Measurements from ENCODE around the gene FBN2. TPM values are rescaled to one million over a fixed set of nuclear protein-coding genes. Genes with fewer than 3 reads are reported as not detected.

The FBN2 gene
- total and polyA plus RNA-seq, 2 donors (not counting 1 experiment from before 2014, with no cell fraction given) = 43.1 to 80.1 TPM

DNA sequence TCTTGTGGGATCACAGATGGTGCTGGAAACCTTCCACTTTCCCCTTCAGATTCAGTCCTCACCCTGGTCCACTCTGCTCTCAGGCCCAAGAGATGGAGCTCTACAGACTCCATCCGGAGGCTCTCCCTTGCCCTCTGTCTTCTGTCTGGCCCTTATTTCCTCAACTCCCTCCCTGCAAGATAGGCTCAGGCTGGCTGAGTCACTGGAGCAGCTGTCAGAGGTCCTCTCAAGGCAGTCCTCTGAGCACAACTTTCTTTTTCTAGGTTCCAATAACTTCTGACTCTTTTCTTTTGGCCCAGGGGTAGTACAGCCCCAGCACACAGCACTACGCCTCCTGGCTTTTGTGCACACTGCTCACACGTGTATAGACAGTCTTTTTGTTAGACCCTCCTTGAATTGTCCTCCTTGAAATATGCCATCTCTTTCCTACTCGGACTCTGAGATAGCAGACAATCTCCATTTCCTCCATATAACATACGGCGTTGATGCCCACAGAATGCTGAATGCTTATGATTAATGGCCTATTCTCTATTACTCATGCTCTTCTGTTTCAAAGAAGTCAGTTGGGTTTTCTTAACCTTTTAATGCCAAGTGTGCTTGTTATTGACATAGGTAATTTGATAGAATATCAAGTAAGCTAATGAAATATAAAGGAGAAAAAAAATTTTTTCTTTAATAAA is 261.4 kb downstream of the FBN2 start:
- Histone ChIP-seq H3K9me3 (ENCODE audit: control insufficient read depth, insufficient read depth, low read depth, low read length) (no peaks in the 10 kb centered on the region), H3K4me2 (ENCODE audit: extremely low read depth, insufficient read depth, low read length) (no peak overlapping the region), H3K36me3 (ENCODE audit: control insufficient read depth, insufficient read depth, low read length) (no peaks in the 10 kb centered on the region), H3K27me3 (ENCODE audit: control insufficient read depth, insufficient read depth, low read length) (no peaks in the 10 kb centered on the region), H3K4me1 (ENCODE audit: control insufficient read depth, extremely low read depth, insufficient read depth, low read length) (no peaks in the 10 kb centered on the region), H3K4me3 (replicated peaks in 1 of 4; ENCODE audit: control extremely low read depth in 1 of 4, insufficient read depth in 1 of 4, low read depth in 3 of 4, low read length in 4 of 4) (no peak overlapping the region), H3K27ac (ENCODE audit: insufficient read depth, low read length) (no peak overlapping the region), H3K79me2 (ENCODE audit: control insufficient read depth, insufficient read depth, low read length) (no peaks in the 10 kb centered on the region), H3K9ac (ENCODE audit: insufficient read depth, low read length) (no peak overlapping the region), H2AFZ (ENCODE audit: low read length) (no peak overlapping the region), H4K20me1 (ENCODE audit: control insufficient read depth, extremely low read depth, insufficient read depth, low read length) (no peaks in the 10 kb centered on the region)
- peak in 1 of 2 donors; percentile 50 for DNase-seq (ENCODE audit: low read depth in 2 of 2)
- TF ChIP-seq, protein P1, sequence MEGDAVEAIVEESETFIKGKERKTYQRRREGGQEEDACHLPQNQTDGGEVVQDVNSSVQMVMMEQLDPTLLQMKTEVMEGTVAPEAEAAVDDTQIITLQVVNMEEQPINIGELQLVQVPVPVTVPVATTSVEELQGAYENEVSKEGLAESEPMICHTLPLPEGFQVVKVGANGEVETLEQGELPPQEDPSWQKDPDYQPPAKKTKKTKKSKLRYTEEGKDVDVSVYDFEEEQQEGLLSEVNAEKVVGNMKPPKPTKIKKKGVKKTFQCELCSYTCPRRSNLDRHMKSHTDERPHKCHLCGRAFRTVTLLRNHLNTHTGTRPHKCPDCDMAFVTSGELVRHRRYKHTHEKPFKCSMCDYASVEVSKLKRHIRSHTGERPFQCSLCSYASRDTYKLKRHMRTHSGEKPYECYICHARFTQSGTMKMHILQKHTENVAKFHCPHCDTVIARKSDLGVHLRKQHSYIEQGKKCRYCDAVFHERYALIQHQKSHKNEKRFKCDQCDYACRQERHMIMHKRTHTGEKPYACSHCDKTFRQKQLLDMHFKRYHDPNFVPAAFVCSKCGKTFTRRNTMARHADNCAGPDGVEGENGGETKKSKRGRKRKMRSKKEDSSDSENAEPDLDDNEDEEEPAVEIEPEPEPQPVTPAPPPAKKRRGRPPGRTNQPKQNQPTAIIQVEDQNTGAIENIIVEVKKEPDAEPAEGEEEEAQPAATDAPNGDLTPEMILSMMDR (conservative IDR thresholded peaks at IDR 0.05 in 1 of 2, IDR thresholded peaks at IDR 0.05 in 1 of 2; ENCODE audit: low read depth in 1 of 2, low read length in 2 of 2) = no peak
- no peak for TF ChIP-seq EZH2 (IDR thresholded peaks at IDR 0.05; ENCODE audit: low read length, missing control alignments)

- Histone ChIP-seq H3K36me3 (ENCODE audit: control insufficient read depth, insufficient read depth, low read length) (no peaks in the 10 kb centered on the region), H3K4me2 (ENCODE audit: extremely low read depth, insufficient read depth, low read length) (no peak overlapping the region), H2AFZ (ENCODE audit: low read length) (no peak overlapping the region), H3K27ac (ENCODE audit: insufficient read depth, low read length) (no peak overlapping the region), H3K27me3 (ENCODE audit: control insufficient read depth, insufficient read depth, low read length) (no peaks in the 10 kb centered on the region), H3K9me3 (ENCODE audit: control insufficient read depth, insufficient read depth, low read depth, low read length) (no peaks in the 10 kb centered on the region), H3K4me1 (ENCODE audit: control insufficient read depth, extremely low read depth, insufficient read depth, low read length) (no peaks in the 10 kb centered on the region), H3K4me3 (replicated peaks in 1 of 4; ENCODE audit: control extremely low read depth in 1 of 4, insufficient read depth in 1 of 4, low read depth in 3 of 4, low read length in 4 of 4) (no peak overlapping the region), H3K9ac (ENCODE audit: insufficient read depth, low read length) (no peak overlapping the region), H4K20me1 (ENCODE audit: control insufficient read depth, extremely low read depth, insufficient read depth, low read length) (no peaks in the 10 kb centered on the region), H3K79me2 (ENCODE audit: control insufficient read depth, insufficient read depth, low read length) (no peaks in the 10 kb centered on the region)
- no peak for TF ChIP-seq EZH2 (IDR thresholded peaks at IDR 0.05; ENCODE audit: low read length, missing control alignments)
- TF ChIP-seq, protein P1 (conservative IDR thresholded peaks at IDR 0.05 in 1 of 2, IDR thresholded peaks at IDR 0.05 in 1 of 2; ENCODE audit: low read depth in 1 of 2, low read length in 2 of 2) = no peak
- DNase-seq (ENCODE audit: low read depth in 2 of 2) = no peak
These were observed 263.6 kb downstream of the FBN2 start for GRCh38 chr5:128274441-128274840.

DNA sequence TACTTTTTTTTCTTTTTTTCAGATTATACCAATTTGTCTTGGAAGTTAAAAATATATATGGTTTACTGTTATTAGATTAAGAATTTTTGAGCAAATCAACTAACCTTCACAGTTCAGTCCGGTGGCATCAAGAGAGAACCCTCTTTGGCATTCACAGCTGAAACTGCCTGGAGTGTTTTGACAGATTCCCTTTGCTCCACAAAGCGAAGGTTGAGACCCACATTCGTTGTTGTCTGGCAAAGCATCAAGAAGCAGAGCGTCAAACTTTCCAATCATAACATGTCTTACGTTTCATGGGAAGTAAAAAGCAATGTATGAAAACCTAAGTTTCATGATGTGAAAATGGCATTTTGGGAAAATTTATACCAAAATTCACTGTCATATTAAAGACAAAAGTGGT is 264.3 kb downstream of the FBN2 start:
- H3K4me1 ChIP-seq (ENCODE audit: control insufficient read depth, extremely low read depth, insufficient read depth, low read length) = no peaks in the 10 kb centered on the region
- no peaks in the 10 kb centered on the region for H3K27me3 ChIP-seq (ENCODE audit: control insufficient read depth, insufficient read depth, low read length)

More for the DNA sequence above, 264.3 kb downstream of the FBN2 start:
- Histone ChIP-seq H3K9ac (ENCODE audit: insufficient read depth, low read length) (no peak overlapping the region), H3K4me3 (replicated peaks in 1 of 4; ENCODE audit: control extremely low read depth in 1 of 4, insufficient read depth in 1 of 4, low read depth in 3 of 4, low read length in 4 of 4) (no peak overlapping the region), H3K27ac (ENCODE audit: insufficient read depth, low read length) (no peak overlapping the region), H4K20me1 (ENCODE audit: control insufficient read depth, extremely low read depth, insufficient read depth, low read length) (no peaks in the 10 kb centered on the region), H3K9me3 (ENCODE audit: control insufficient read depth, insufficient read depth, low read depth, low read length) (no peaks in the 10 kb centered on the region), H3K79me2 (ENCODE audit: control insufficient read depth, insufficient read depth, low read length) (no peaks in the 10 kb centered on the region), H2AFZ (ENCODE audit: low read length) (no peak overlapping the region), H3K4me2 (ENCODE audit: extremely low read depth, insufficient read depth, low read length) (no peak overlapping the region), H3K36me3 (ENCODE audit: control insufficient read depth, insufficient read depth, low read length) (no peaks in the 10 kb centered on the region)
- TF ChIP-seq EZH2 (IDR thresholded peaks at IDR 0.05; ENCODE audit: low read length, missing control alignments) = no peak
- TF ChIP-seq, protein P1 (conservative IDR thresholded peaks at IDR 0.05 in 1 of 2, IDR thresholded peaks at IDR 0.05 in 1 of 2; ENCODE audit: low read depth in 1 of 2, low read length in 2 of 2) = no peak
- DNase-seq (ENCODE audit: low read depth in 2 of 2) = no peak

Data from fibroblast of lung (primary cell).